Measurements from ENCODE around the gene PARD6B.
"Not testable (repeated sequence)": the region's sequence is repeated elsewhere in the genome, so short reads cannot be mapped to it uniquely, and the experiment has no call there.

The PARD6B gene

DNA sequence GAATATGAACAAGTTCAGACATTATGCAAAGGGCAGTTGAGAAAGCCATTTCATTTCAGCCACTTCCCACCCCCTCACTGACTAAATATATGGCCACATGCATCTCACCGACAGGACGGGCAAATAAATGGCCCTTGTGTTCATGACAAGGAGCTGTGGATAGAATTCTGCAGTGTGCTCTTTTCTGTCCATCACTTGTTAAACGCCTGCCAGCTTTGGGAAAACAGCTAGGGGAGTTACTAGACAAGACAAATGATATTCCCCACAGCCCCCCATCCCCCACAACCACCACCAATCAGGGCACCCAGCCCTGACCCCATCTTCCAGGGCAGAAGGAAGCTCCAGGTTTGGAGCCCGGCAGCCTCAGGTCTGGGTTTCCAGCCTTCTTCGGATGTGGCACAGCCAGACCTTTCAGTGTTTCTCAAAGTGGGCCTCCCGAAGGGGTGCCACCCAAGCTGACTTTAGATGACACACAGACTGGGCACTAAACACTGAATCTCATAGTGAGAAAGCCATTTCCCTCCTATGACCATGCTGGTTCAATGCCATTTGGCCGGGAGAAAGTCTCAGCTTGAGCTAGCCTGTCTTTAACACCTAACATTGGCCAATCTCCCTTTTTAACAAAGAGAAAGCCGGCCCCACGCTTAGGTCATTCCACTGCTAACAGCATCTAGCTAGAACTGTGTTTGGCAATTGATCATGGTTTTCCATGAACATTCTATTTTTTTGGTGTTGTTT, 36.1 kb upstream of the PARD6B start:
- peaks cover 15% of the 10 kb centered on the region for H3K4me1 Mint-ChIP-seq
- no peaks in the 10 kb centered on the region for H3K9me3 Mint-ChIP-seq
- ATAC-seq: no peak
- no peaks in the 10 kb centered on the region for H3K36me3 Mint-ChIP-seq
- no peak overlapping the region for H3K27ac Mint-ChIP-seq
- no peak overlapping the region for H3K4me3 Mint-ChIP-seq
- H3K27me3 Mint-ChIP-seq: peaks cover 49% of the 10 kb centered on the region

DNA sequence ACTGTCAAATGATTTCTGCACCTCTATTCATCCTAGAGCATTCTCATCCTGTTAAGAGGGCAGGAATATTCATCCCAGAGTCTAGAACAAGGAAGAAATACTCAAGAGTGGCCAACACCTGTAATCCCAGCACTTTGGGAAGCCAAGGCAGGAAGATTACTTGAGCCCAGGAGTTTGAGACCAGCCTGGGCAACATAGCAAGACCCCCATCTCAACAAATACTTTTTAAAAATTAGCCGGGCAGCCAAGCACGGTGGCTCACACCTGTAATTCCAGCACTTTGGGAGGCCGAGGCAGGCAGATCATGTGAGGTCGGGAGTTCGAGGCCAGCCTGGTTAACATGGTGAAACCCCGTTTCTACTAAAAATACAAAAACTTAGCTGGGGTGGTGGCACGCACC, 33.1 kb upstream of the PARD6B start:
- not testable (repeated sequence) for H3K4me1 Mint-ChIP-seq, H3K36me3 Mint-ChIP-seq, H3K9me3 Mint-ChIP-seq, ATAC-seq, H3K27ac Mint-ChIP-seq, H3K4me3 Mint-ChIP-seq
- peaks cover 39% of the 10 kb centered on the region for H3K27me3 Mint-ChIP-seq

- Mint-ChIP-seq H3K36me3 (no peaks in the 10 kb centered on the region), H3K27ac (no peak overlapping the region), H3K27me3 (peaks cover 42% of the 10 kb centered on the region), H3K9me3 (no peaks in the 10 kb centered on the region), H3K4me3 (no peak overlapping the region), H3K4me1 (no peaks in the 10 kb centered on the region)
- no peak for ATAC-seq
Measured at GRCh38 chr20:50699688-50700087, 31.7 kb upstream of the PARD6B start.

DNA sequence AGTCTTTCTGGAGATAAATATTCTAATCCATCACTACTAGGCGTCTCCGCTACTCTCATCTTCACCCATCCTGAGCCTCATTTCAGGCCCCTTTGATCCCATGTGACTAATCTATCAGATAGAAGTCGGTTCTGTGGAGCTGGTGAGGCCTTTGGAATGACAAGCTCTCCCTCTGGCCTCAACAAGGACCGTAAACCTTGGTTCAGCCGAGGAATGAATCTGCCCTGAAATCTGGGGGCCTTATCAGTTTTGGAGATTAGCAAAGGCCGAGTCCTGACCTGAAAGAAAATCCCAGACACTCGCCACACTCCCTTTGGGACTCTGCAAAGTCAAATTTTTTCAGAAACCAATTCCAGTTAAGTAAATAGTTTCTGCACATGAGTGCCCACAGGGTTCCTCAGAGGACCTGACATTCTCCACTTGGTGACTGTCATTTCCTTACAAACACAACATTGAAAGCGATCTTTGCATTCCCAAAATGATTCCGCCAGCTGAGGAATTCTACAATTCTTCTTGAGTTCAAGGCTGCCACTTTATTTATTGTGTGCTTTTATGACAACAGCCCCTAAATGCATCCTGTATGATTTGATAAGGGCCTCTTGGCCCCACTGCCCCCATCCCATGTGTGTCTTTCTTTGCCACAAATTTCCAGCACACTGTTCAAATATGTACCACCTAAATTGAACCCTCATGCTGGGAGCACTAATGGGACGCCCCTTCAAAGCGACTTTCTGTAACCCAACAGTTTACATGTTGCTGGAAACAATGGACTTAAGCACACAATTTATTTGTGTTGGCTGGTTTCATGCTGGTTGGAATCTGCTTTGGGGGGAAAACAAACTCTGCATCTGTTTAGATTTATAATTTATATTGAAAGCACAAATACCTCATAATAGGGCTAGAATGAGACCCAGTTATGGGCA, 30.1 kb upstream of the PARD6B start:
- no peaks in the 10 kb centered on the region for H3K4me1 Mint-ChIP-seq
- no peak overlapping the region for H3K27ac Mint-ChIP-seq
- ATAC-seq: no peak
- no peak overlapping the region for H3K4me3 Mint-ChIP-seq
- no peaks in the 10 kb centered on the region for H3K36me3 Mint-ChIP-seq
- H3K27me3 Mint-ChIP-seq: peaks cover 54% of the 10 kb centered on the region
- H3K9me3 Mint-ChIP-seq: no peaks in the 10 kb centered on the region

DNA sequence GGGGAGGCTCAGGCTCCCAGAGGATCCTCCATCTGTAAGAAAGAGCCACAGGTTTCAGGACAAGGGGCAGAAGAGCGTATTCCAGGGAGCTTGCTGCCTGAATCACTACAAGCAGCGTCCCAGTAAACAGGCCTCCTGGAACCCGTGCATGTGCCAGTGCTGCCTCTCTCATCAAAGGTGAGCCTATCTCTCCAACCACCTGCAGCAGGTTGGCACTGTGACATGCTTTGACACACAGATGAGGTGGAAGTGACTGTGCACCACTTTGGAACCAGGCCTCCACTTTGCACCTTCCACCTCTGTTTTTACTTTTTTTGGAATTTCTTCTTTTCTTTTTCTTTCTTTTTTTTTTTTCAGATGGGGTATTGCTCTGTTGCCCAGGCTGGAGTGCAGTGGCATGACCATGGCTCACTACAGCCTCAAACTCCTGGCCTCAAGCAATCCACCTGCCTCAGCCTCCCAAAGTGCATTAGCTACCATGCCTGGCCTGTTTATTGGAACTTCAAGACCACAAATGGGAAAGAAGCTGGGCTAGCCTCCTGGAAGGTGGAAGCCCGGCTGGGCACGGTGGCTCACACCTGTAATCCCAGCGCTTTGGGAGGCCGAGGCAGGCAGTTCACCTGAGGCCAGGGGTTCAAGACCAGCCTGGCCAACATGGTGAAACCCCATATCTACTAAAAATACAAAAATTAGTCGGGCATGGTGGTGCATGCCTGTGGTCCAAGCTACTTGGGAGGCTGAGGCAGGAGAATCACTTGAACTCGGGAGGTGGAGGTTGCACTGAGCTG, 27.5 kb upstream of the PARD6B start:
- H3K4me1 Mint-ChIP-seq, H3K4me3 Mint-ChIP-seq: not testable (repeated sequence)

DNA sequence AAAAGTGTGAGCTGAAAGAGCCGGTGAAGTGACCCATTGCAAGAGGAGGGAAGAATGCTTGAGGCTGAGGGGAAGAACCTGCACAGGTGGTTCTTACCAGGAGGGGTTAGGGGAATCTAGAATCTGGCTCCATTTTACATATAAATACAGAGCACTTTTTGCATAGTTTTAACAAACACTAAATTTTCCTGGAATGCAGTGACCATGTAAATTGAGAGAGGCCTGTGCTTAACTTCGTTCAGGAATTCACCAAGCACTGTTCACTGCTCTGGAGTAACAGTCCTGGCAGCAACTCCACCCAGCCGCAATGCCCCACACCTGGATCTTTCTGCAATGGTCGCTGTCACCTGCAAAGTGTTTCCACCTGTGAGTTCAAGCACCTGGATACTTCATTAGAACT, 26.9 kb upstream of the PARD6B start:
- H3K27me3 Mint-ChIP-seq: peaks cover 42% of the 10 kb centered on the region

More for the DNA sequence above, 27.5 kb upstream of the PARD6B start:
- peaks cover 42% of the 10 kb centered on the region for H3K27me3 Mint-ChIP-seq
- H3K9me3 Mint-ChIP-seq, H3K27ac Mint-ChIP-seq, H3K36me3 Mint-ChIP-seq, ATAC-seq: not testable (repeated sequence)

GRCh38 chr20:50704971-50705370, 26.4 kb upstream of the PARD6B start:
- Mint-ChIP-seq H3K4me1 (no peaks in the 10 kb centered on the region), H3K4me3 (no peak overlapping the region), H3K27ac (no peak overlapping the region), H3K9me3 (no peaks in the 10 kb centered on the region), H3K36me3 (no peaks in the 10 kb centered on the region), H3K27me3 (peaks cover 42% of the 10 kb centered on the region)
- no peak for ATAC-seq

More for the DNA sequence above, 26.9 kb upstream of the PARD6B start:
- Mint-ChIP-seq H3K27ac (no peak overlapping the region), H3K9me3 (no peaks in the 10 kb centered on the region), H3K4me1 (no peaks in the 10 kb centered on the region), H3K4me3 (no peak overlapping the region), H3K36me3 (no peaks in the 10 kb centered on the region)
- ATAC-seq: no peak

GRCh38 chr20:50708845-50709635, 22.3 kb upstream of the PARD6B start:
- no peak overlapping the region for H3K4me3 Mint-ChIP-seq

DNA sequence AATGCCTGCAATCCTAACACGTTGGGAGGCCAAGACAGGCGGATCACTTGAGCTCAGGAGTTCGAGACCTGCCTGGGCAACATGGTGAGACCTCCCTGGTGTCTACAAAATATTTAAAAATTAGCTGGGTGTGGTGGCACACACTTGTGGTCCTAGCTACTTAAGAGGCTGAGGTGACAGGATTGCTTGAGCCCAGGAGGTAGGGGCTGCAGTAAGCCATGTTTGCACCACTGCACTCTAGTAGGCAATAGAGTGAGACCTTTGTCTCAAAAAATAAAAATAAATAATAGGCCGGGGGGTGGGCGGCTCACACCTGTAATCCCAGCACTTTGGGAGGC, 21.8 kb upstream of the PARD6B start:
- H3K4me1 Mint-ChIP-seq: no peaks in the 10 kb centered on the region
- H3K9me3 Mint-ChIP-seq: no peaks in the 10 kb centered on the region
- no peaks in the 10 kb centered on the region for H3K36me3 Mint-ChIP-seq
- no peak overlapping the region for H3K27ac Mint-ChIP-seq
- H3K4me3 Mint-ChIP-seq: no peak overlapping the region
- peaks cover 37% of the 10 kb centered on the region for H3K27me3 Mint-ChIP-seq
- no peak for ATAC-seq

More at GRCh38 chr20:50708845-50709635, 22.3 kb upstream of the PARD6B start:
- ATAC-seq: no peak
- H3K9me3 Mint-ChIP-seq: no peaks in the 10 kb centered on the region
- H3K27ac Mint-ChIP-seq: no peak overlapping the region
- H3K27me3 Mint-ChIP-seq: peaks cover 41% of the 10 kb centered on the region
- H3K4me1 Mint-ChIP-seq: no peaks in the 10 kb centered on the region
- no peaks in the 10 kb centered on the region for H3K36me3 Mint-ChIP-seq

- Mint-ChIP-seq H3K4me3 (no peak overlapping the region), H3K27ac (no peak overlapping the region), H3K9me3 (no peaks in the 10 kb centered on the region), H3K36me3 (no peaks in the 10 kb centered on the region), H3K27me3 (peaks cover 28% of the 10 kb centered on the region), H3K4me1 (no peaks in the 10 kb centered on the region)
- ATAC-seq: no peak
Measured at GRCh38 chr20:50710492-50711063, 20.8 kb upstream of the PARD6B start.

- Mint-ChIP-seq H3K36me3 (no peaks in the 10 kb centered on the region), H3K4me3 (no peak overlapping the region)
Measured at GRCh38 chr20:50711113-50711825, 20.1 kb upstream of the PARD6B start.

DNA sequence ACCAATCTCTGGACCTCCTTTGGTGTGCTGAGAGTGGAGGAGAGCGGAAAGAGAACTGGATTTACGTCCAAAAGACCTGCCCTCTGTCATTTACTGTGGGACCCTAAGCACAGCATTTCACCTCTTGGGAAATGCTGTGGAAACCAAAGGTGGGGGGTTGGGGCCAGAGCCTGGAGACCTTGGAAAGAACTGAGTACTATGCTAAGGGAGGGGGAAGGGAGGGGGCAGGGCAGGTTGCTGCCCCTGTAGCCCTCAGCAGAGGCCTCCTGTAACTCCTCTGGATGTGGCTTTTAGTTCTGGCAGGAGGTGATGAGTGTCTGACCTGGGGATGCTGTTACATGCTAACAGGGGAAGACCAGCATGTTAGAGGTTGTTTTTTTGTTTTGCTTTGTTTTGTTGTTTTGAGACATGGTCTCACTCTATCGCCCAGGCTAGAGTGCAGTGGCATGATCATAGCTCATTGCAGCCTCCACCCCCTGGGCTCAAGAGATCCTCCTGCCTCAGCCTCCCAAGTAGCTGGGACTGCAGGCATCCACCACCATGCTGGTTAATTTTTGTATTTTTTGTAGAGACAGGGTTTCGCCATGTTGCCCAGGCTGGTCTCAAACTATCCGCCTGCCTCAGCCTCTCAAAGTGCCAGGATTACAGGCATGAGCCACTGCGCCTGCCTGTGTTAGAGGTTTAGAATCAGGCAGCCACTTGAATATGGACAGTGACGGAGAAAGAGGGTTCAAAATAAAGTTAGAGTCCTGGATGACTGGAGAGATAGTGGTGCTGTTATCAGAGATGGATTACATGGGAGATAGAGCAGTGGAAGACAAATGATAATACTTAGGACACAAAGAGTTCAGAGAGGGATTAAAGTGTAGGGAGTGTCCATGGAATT, 18.4 kb upstream of the PARD6B start:
- H3K36me3 Mint-ChIP-seq: no peaks in the 10 kb centered on the region
- ATAC-seq: no peak
- peaks cover 20% of the 10 kb centered on the region for H3K27me3 Mint-ChIP-seq
- H3K4me1 Mint-ChIP-seq: no peaks in the 10 kb centered on the region
- no peaks in the 10 kb centered on the region for H3K9me3 Mint-ChIP-seq
- H3K4me3 Mint-ChIP-seq: no peak overlapping the region
- no peak overlapping the region for H3K27ac Mint-ChIP-seq

More at GRCh38 chr20:50711113-50711825, 20.1 kb upstream of the PARD6B start:
- Mint-ChIP-seq H3K4me1 (no peaks in the 10 kb centered on the region), H3K9me3 (no peaks in the 10 kb centered on the region), H3K27ac (no peak overlapping the region), H3K27me3 (peaks cover 21% of the 10 kb centered on the region)
- no peak for ATAC-seq

DNA sequence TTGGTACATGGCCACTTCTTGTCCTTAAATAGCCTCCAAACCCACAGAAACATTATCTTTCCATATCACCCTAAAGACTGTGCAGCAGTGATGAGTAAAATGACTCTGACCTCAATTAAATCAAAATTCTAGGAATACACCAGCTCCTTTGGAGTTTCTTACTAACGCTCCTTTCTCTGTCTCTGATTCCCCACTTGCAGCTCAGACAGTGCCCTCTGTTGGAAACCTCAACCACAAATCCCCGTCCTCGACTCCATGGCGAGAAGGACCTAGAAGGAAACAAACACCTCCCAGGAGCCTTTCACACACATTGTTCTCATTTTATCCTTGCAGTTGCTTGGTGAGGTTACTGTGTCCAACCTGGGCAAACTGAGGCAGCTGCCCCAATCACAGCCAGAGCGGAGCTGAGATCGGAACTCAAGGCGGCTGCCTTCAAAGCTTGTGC, 17.7 kb upstream of the PARD6B start:
- Mint-ChIP-seq H3K9me3 (no peaks in the 10 kb centered on the region), H3K27ac (no peak overlapping the region), H3K36me3 (no peaks in the 10 kb centered on the region), H3K4me3 (no peak overlapping the region), H3K27me3 (peaks cover 20% of the 10 kb centered on the region), H3K4me1 (no peaks in the 10 kb centered on the region)
- no peak for ATAC-seq
